VCaP (cell line): ENCODE results near the gene SEC24A.

Source experiments
- H3K27ac ChIP-seq: fragments of 450-650 bp; 2 replicates; pipeline ENCODE4 v1.5.1; 2017
- TF ChIP-seq, protein P1 (sequence below): fragments of 450-650 bp; conservative IDR thresholded peaks from 2 replicates; pipeline ENCODE4 v1.5.1; 2017; ENCODE audit warnings: mild to moderate bottlenecking, moderate library complexity

SEC24A gene

DNA sequence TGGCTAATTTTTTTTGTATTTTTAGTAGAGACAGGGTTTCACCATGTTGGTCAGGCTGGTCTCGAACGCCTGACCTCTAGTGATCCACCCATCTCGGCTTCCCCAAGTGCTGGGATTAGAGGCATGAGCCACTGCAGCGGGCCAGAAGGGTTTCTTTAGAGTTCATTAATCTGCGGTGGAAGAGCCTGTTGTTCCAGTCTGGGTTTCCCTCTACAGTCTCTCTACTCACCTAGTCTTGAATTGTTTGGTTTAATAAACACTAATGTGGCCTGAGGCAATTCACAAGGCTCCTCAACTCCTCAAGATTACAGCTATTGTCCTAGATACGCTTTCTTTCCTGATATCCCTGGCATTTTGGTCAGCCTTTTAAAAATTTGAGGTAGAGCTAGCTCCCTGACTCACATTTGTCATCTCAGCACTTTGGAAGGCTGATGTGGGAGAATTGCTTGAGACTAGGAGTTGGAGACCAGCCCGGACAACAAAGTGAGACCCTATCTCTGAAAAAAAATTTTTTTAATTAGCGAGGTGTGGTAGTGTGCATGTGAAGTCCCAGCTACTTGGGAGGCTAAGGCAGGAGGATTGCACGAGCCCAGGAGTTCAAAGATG, 11.4 kb upstream of the SEC24A start:
- TF ChIP-seq, protein P1, sequence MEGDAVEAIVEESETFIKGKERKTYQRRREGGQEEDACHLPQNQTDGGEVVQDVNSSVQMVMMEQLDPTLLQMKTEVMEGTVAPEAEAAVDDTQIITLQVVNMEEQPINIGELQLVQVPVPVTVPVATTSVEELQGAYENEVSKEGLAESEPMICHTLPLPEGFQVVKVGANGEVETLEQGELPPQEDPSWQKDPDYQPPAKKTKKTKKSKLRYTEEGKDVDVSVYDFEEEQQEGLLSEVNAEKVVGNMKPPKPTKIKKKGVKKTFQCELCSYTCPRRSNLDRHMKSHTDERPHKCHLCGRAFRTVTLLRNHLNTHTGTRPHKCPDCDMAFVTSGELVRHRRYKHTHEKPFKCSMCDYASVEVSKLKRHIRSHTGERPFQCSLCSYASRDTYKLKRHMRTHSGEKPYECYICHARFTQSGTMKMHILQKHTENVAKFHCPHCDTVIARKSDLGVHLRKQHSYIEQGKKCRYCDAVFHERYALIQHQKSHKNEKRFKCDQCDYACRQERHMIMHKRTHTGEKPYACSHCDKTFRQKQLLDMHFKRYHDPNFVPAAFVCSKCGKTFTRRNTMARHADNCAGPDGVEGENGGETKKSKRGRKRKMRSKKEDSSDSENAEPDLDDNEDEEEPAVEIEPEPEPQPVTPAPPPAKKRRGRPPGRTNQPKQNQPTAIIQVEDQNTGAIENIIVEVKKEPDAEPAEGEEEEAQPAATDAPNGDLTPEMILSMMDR = no peak
- H3K27ac ChIP-seq = peak overlapping the region; percentile 79

DNA sequence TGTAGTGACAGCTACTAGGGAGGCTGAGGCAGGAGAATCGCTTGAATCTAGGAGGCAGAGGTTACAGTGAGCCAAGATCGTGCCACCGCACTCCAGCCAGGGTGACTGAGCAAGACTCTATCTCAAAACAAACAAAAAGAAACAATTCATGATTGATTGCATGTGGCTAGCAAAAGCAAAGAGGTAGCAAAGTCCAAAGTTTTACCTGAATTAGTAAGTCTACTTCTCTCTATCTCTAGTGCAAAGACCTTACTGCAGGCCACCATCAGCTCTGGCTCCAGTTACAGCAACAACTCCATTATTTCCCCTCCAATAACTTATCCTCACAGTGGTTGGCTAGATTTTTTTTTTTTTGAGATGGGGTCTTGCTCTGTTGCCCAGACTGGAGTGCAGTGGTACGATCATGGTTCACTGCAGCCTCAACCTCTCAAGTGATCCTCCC, 9.8 kb upstream of the SEC24A start:
- TF ChIP-seq, protein P1 = no peak
- peak overlapping the region; percentile 79 for H3K27ac ChIP-seq

DNA sequence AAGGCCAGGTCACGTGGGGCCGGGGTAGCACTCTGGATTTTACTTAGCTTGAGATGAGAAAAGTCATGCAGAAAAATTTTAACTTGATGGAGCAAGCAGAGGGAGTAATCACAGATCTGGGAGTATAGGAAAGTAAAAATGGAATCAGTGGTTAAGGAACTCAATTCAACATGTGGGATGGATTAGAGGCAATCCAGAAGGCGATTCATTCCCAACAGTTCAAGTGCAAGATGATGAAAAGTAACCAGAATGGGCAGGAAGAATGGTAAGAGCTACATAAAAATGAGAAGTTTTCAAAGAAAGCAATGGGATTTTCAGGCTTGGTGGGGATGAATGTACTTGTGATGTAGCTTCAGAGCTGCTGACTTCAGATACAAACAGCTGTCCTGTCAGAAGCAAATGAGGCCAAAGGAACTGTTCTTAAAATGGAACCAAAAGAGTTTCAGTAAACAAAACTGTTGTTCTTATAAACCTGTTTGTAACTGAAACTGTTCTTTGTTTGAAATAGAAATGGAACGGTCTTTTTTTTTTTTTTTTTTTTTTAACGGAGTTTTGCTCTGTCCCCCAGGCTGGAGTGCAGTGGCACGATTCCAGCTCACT, 5.6 kb upstream of the SEC24A start:
- H3K27ac ChIP-seq = no peak overlapping the region
- TF ChIP-seq, protein P1 = no peak

DNA sequence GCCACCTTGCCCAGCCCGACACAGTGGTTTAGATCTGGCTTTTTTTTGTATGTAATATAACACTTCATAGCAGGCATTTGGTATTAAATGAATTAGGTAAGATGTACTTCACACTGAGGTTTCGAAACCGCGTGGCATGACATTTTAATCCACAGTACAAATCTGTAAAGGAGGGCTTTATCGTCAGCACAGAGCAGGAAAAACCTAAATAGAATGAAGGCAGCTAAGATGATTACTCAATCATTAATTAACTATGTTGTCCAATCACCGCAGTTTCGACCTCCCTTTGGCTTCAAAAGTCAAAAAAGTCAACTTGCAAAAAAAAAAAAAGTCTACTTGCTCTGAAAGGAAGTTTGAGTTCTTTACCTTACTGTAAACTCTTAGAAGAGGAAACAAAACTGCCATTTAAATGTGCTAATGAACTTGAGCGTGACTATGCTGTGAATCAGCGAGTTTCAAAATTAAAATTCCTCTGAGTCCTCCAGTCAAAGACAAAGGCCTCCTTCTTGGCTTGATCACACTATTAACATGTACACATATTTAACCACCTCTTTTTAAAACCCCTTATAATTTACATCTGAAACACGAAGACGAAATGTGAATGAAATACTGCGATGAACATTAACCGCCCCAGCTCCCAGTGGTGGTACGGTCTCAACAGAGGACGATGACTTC, 698 bp upstream of the SEC24A start:
- peak overlapping the region; percentile 91 for H3K27ac ChIP-seq
- TF ChIP-seq, protein P1 = no peak

DNA sequence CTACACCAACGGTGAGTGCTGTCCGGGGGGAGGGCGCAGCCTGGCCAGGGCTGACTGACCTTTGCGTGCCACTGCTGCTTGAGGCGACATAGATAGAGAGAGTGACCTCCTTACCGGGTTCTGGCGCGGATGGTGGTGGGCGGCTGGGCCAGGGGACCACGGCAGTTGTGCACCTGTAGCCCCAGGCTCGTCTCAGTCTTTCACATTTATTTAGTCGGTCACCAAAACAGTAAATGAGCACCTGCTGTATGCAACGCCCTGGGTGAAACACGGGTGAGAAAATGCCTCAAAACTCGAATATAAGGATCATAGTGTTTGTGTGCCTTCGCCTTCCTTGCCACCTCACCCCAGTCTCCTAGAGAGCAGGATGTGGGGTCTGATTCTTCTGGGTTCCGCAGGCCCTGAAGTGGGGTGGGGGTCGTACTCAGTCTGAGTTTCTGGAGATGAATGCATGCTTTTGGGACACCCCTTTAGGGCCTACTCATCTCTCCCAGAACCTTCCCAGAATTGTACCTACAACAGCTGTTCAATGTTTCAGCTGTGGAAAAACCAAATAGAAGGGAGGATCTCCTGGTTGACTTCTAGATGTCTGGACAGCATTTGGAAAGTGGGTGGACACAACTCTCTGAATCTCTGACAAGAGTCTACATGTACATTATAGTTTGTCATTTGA, 714 bp downstream of the SEC24A start:
- TF ChIP-seq, protein P1 = no peak
- H3K27ac ChIP-seq = peak overlapping the region; percentile 91

DNA sequence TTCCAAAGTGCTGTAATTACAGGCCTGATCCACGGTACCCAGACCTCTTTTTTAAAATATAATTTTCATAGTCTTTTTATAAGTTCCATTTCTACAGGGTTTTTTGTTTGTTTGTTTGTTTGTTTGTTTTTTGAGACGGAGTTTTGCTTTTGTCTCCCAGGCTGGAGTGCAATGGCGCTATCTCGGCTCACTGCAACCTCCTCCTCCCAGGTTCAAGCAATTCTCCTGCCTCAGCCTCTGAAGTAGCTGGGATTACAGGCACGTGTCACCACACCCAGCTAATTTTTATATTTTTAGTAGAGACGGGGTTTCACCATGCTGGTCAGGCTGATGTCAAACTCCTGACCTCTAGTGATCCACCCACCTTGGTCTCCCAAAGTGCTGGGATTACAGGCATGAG, 2.1 kb downstream of the SEC24A start:
- peak overlapping the region; percentile 91; the same call in 1 of the 2 replicates for H3K27ac ChIP-seq

DNA sequence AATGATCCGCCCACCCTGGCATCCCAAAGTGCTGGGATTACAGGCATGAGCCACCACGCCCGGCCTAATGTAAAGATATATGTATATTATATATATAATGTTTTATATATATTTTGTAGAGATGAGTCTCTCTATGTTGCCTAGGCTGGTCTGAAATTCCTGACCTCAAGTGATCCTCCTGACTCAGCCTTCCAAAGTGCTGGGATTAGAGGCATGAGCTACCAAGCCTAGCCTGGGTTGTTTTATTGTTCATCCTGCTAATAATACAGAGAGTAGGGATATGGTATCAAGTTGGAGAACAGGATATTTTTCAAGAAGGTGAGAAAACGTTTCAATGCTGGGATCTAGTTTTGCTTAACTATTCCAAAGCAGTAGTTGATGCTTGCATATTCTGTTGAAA, 2.9 kb downstream of the SEC24A start:
- no peak overlapping the region for H3K27ac ChIP-seq
- TF ChIP-seq, protein P1 = no peak
